Keratinocyte (primary cell): ENCODE results near the gene PGAP6. TPM values are rescaled to one million over a fixed set of nuclear protein-coding genes. Genes with fewer than 3 reads are reported as not detected.
"Not testable (repeated sequence)": the region's sequence is repeated elsewhere in the genome, so short reads cannot be mapped to it uniquely, and the experiment has no call there.

Source experiments
- DNase-seq: peaks from one replicate; pipeline ENCODE4 v3.0.0-alpha.2; 2011; ENCODE audit warnings: low read depth, missing footprints, low spot score
- FAIRE-seq: peaks from 2 replicates; lab custom pipeline; 2011; peaks lifted over from hg19 to GRCh38; lab: Jason Lieb, UNC
- H2AFZ ChIP-seq: 2 replicates; pipeline ENCODE4 v1.6.0; 2012; ENCODE audit warnings: low read length, control low read depth, inconsistent platforms; ENCODE audit not compliant: control insufficient read depth
- H3K27ac ChIP-seq: 2 replicates; pipeline ENCODE4 v1.5.1; 2011; ENCODE audit warnings: low read length; ENCODE audit not compliant: control insufficient read depth, insufficient read depth
- H3K27me3 ChIP-seq: 3 replicates; pipeline ENCODE4 v1.6.0; 2011; ENCODE audit warnings: low read length; ENCODE audit not compliant: control insufficient read depth, insufficient read depth; ENCODE audit errors: extremely low read depth
- H3K36me3 ChIP-seq, 2 experiments: 2 replicates in 1 of 2; 3 replicates in 1 of 2; pipeline ENCODE4 v1.5.1; 2011; ENCODE audit warnings: low read length in 2 of 2, mild to moderate bottlenecking in 1 of 2; ENCODE audit not compliant: control insufficient read depth in 2 of 2, insufficient read depth in 2 of 2; ENCODE audit errors: extremely low read depth in 1 of 2
- H3K4me1 ChIP-seq: 3 replicates; pipeline ENCODE4 v1.5.1; 2011; ENCODE audit warnings: low read length; ENCODE audit not compliant: control insufficient read depth, insufficient read depth; ENCODE audit errors: extremely low read depth
- H3K4me2 ChIP-seq: 3 replicates; pipeline ENCODE4 v1.6.0; 2011; ENCODE audit warnings: low read depth, low read length; ENCODE audit not compliant: control insufficient read depth, insufficient read depth; ENCODE audit errors: extremely low read depth
- H3K4me3 ChIP-seq, 3 experiments: fragments of 200-600 bp in 1 of 3; sonication (generic) in 1 of 3; 2 replicates in 2 of 3; 3 replicates in 1 of 3; pipeline ENCODE4 v1.5.1; 2011 to 2016; ENCODE audit warnings: low read length in 3 of 3, mild to moderate bottlenecking in 3 of 3, control low read depth in 2 of 3, inconsistent platforms in 1 of 3, low read depth in 1 of 3, mixed read lengths in 1 of 3, mixed run types in 1 of 3, moderate library complexity in 1 of 3; ENCODE audit not compliant: control insufficient read depth in 2 of 3, insufficient read depth in 2 of 3; ENCODE audit errors: extremely low read depth in 1 of 3
- H3K79me2 ChIP-seq: 2 replicates; pipeline ENCODE4 v1.6.0; 2012; ENCODE audit warnings: low read length; ENCODE audit not compliant: control insufficient read depth, insufficient read depth
- H3K9ac ChIP-seq: 3 replicates; pipeline ENCODE4 v1.6.0; 2011; ENCODE audit warnings: low read length; ENCODE audit not compliant: control insufficient read depth, insufficient read depth; ENCODE audit errors: extremely low read depth
- H3K9me1 ChIP-seq: 3 replicates; pipeline ENCODE4 v1.6.0; 2011; ENCODE audit warnings: low read length; ENCODE audit not compliant: control insufficient read depth, insufficient read depth; ENCODE audit errors: extremely low read depth
- H3K9me3 ChIP-seq: 2 replicates; pipeline ENCODE4 v1.5.1; 2012; ENCODE audit warnings: low read depth, low read length; ENCODE audit not compliant: control insufficient read depth
- H4K20me1 ChIP-seq: 3 replicates; pipeline ENCODE4 v1.6.0; 2011; ENCODE audit warnings: low read length; ENCODE audit not compliant: control insufficient read depth, insufficient read depth; ENCODE audit errors: extremely low read depth
- CTCF ChIP-seq, 3 experiments: IDR thresholded peaks in 1 of 3; conservative IDR thresholded peaks in 1 of 3; optimal IDR thresholded peaks in 1 of 3; 2 replicates in 2 of 3; 3 replicates in 1 of 3; pipeline versions ENCODE3 to v1.5.1; 2011; ENCODE audit warnings: low read length in 3 of 3, mild to moderate bottlenecking in 3 of 3, moderate library complexity in 2 of 3, control low read depth in 1 of 3, inconsistent platforms in 1 of 3; ENCODE audit not compliant: insufficient read depth in 2 of 3; ENCODE audit errors: extremely low read depth in 1 of 3
- EZH2 ChIP-seq: IDR thresholded peaks from one replicate; pipeline ENCODE4 v1.6.1; 2012; ENCODE audit warnings: inconsistent platforms, mild to moderate bottlenecking, low read length, moderate library complexity
- dilution Hi-C: fragments of 300-500 bp; cut with MboI; formaldehyde crosslinking; loops from one replicate; pipeline ENCODE4 v1.7.0; 2020; ENCODE audit warnings: low sequenced_read_pairs; ENCODE audit not compliant: extremely low pct_ligation_motif_present
- polyA plus RNA-seq, 5 experiments: library from polyadenylated mRNA; depleted of rRNA in 3 of 5; stranded (reverse) in 3 of 5; stranded (forward) in 1 of 5; unstranded in 1 of 5; fragments of >200 nt; gene quantifications; 1 replicate in 1 of 5; 2 replicates in 3 of 5; 3 replicates in 1 of 5; pipeline versions ENCODE4 v1.2.1 to v1.2.3, GENCODE V29; 2011 to 2012; ENCODE audit warnings: missing spikeins in 2 of 5, low read depth in 1 of 5, low replicate concordance in 1 of 5

PGAP6 gene
- polyA plus RNA-seq, 1 donor (not counting 4 experiments of a cell fraction or from before 2014, with no cell fraction given): 25.5 TPM

GRCh38 chr16:336269-336668 is 45.5 kb downstream of the PGAP6 start:
- FAIRE-seq: no peak
- Histone ChIP-seq H3K27me3 (no peaks in the 10 kb centered on the region), H3K9me1 (no peaks in the 10 kb centered on the region), H3K4me3 (no peak overlapping the region), H3K9ac (no peak overlapping the region), H3K4me2 (no peak overlapping the region), H3K9me3 (no peaks in the 10 kb centered on the region), H2AFZ (no peak overlapping the region), H4K20me1 (peaks cover 25% of the 10 kb centered on the region), H3K27ac (no peak overlapping the region), H3K79me2 (peaks cover 93% of the 10 kb centered on the region), H3K36me3 (peaks cover 0 to 2% of the 10 kb centered on the region in 2 experiments), H3K4me1 (no peaks in the 10 kb centered on the region)
- no peak for DNase-seq
- TF ChIP-seq EZH2: no peak
- TF ChIP-seq CTCF (optimal IDR thresholded peaks at IDR 0.05 in 1 of 3, IDR thresholded peaks at IDR 0.05 in 1 of 3, conservative IDR thresholded peaks at IDR 0.05 in 1 of 3; ENCODE audit: extremely low read depth in 1 of 3, insufficient read depth in 2 of 3, low read length in 3 of 3): no peak
- dilution Hi-C loops: no loop called here

GRCh38 chr16:334861-335632 is 46.7 kb downstream of the PGAP6 start:
- peaks cover 24% of the 10 kb centered on the region for H4K20me1 ChIP-seq
- FAIRE-seq, H3K4me1 ChIP-seq, H3K4me3 ChIP-seq, H3K9me3 ChIP-seq, H2AFZ ChIP-seq, H3K9ac ChIP-seq, DNase-seq, H3K27me3 ChIP-seq, H3K27ac ChIP-seq, H3K9me1 ChIP-seq, dilution Hi-C loops, H3K4me2 ChIP-seq, H3K36me3 ChIP-seq: not testable (repeated sequence)
- peaks cover 93% of the 10 kb centered on the region for H3K79me2 ChIP-seq

- H3K79me2 ChIP-seq: peaks cover 90% of the 10 kb centered on the region
- H3K9me3 ChIP-seq, H3K4me1 ChIP-seq, H3K27me3 ChIP-seq, DNase-seq, dilution Hi-C loops, H3K36me3 ChIP-seq, H3K4me3 ChIP-seq, H3K27ac ChIP-seq, H3K9me1 ChIP-seq, H3K4me2 ChIP-seq, H2AFZ ChIP-seq, H3K9ac ChIP-seq: not testable (repeated sequence)
- peaks cover 20% of the 10 kb centered on the region for H4K20me1 ChIP-seq
- peak; percentile 71 for FAIRE-seq
These were observed 47.5 kb downstream of the PGAP6 start for GRCh38 chr16:334164-334832.
